Spleen (tissue), 11 donors: ENCODE measurements around the gene ERBB4. TPM values are rescaled to one million over a fixed set of nuclear protein-coding genes. Genes with fewer than 3 reads are reported as not detected.

Experiments used
- DNase-seq: peaks from one replicate; pipeline ENCODE4 v3.0.0-alpha.2; 2020
- H3K27ac ChIP-seq, 8 donors: fragments of 200-600 bp; sonication (generic) in 7 of 8; 1 replicate in 4 of 8; 2 replicates in 4 of 8; pipeline versions ENCODE4 v1.5.0 to v1.8.0; 2016 to 2021; ENCODE audit warnings: inconsistent platforms in 4 of 8, mild to moderate bottlenecking in 4 of 8, moderate library complexity in 1 of 8
- H3K27me3 ChIP-seq, 7 donors: fragments of 200-600 bp; sonication (generic) in 6 of 7; replicated peaks in 1 of 7; 1 replicate in 4 of 7; 2 replicates in 3 of 7; pipeline versions ENCODE4 v1.5.0 to v1.8.0; 2016 to 2021; ENCODE audit warnings: inconsistent platforms in 3 of 7, mild to moderate bottlenecking in 1 of 7
- H3K36me3 ChIP-seq, 6 donors: fragments of 200-600 bp; sonication (generic) in 5 of 6; 1 replicate in 4 of 6; 2 replicates in 2 of 6; pipeline versions ENCODE4 v1.5.0 to v1.8.0; 2016 to 2021; ENCODE audit warnings: inconsistent platforms in 2 of 6
- H3K4me1 ChIP-seq, 6 donors: fragments of 200-600 bp; sonication (generic) in 5 of 6; 1 replicate in 3 of 6; 2 replicates in 3 of 6; pipeline versions ENCODE4 v1.5.0 to v1.8.0; 2016 to 2021; ENCODE audit warnings: inconsistent platforms in 3 of 6
- H3K4me3 ChIP-seq, 8 donors: fragments of 200-600 bp; sonication (generic) in 7 of 8; 1 replicate in 4 of 8; 2 replicates in 4 of 8; pipeline versions ENCODE4 v1.5.0 to v1.8.0; 2016 to 2021; ENCODE audit warnings: inconsistent platforms in 4 of 8, mild to moderate bottlenecking in 4 of 8, moderate library complexity in 2 of 8
- H3K9me3 ChIP-seq, 8 donors: fragments of 200-600 bp; sonication (generic) in 7 of 8; 1 replicate in 4 of 8; 2 replicates in 4 of 8; pipeline versions ENCODE4 v1.5.0 to v1.8.0; 2016 to 2021; ENCODE audit warnings: inconsistent platforms in 4 of 8
- POLR2A ChIP-seq, 3 donors: fragments of 450-650 bp; IDR thresholded peaks; one replicate each; pipeline ENCODE4 v1.5.1; 2017; ENCODE audit warnings: antibody characterized with exemption in 3 of 3, mild to moderate bottlenecking in 1 of 3
- POLR2AphosphoS5 ChIP-seq, 3 donors: sonication (generic); formaldehyde crosslinking; IDR thresholded peaks; one replicate each; pipeline ENCODE4 v1.5.1; 2017; ENCODE audit warnings: antibody characterized with exemption in 3 of 3
- WGBS, 5 donors: extraction: QIAGEN DNeasy Blood & Tissue Kit in 3 of 5; methylation state at CpG; one replicate each; pipeline versions ENCODE4 v1.1.5 to v1.1.7; 2013 to 2018; 5-methylcytosine and 5-hydroxymethylcytosine counted together
- intact Hi-C: fragments of 100-400 bp; cut with DNase I; formaldehyde crosslinking; loops from one replicate; pipeline ENCODE4 v1.15.0; 2023; ENCODE audit warnings: low total_unique reads
- polyA plus RNA-seq, 3 donors: library from polyadenylated mRNA; stranded (reverse); fragments of 200-250 nt; gene quantifications; one replicate each; pipeline ENCODE4 v1.2.1, GENCODE V29; 2013
- total RNA-seq, 7 donors: library from RNA; depleted of rRNA in 3 of 7; stranded (reverse); fragments of >200 nt in 3 of 7; fragmentation: NEBNext Ultra II Directional in 4 of 7; extraction: Animal tissue kit (Norgen Biotek cat#: 25700) in 4 of 7; gene quantifications; one replicate each; pipeline versions ENCODE4 v1.1.0 to v1.2.1, GENCODE V29; 2016 to 2021
- TF ChIP-seq, protein P1 (sequence below), 11 experiments: fragments of 200-600 bp in 7 of 11; fragments of 450-650 bp in 4 of 11; sonication (generic) in 4 of 11; IDR thresholded peaks in 8 of 11; conservative IDR thresholded peaks in 3 of 11; 1 replicate in 7 of 11; 2 replicates in 4 of 11; pipeline versions ENCODE4 v1.4.0 to v1.8.0; 2016 to 2021; ENCODE audit warnings: antibody characterized with exemption in 11 of 11, inconsistent platforms in 4 of 11, mild to moderate bottlenecking in 1 of 11
- donor health status: healthy with polysubstance abuse.
- donor health status: DM: no; HTN: no; CAD: no; lungs with moderate emphysema.
- donor health status: DM: no; HTN: no; CAD: no.
- donor health status: Bipolar disorder and iron deficiency.
- donor health status: healthy.
- donor health status: DM: no; HTN: no; CAD: no.
- donor health status: DM: yes; HTN: yes; CAD: no.

Gene ERBB4
- total and polyA plus RNA-seq, 10 donors = under 0.01 to 1.4 (median 0.35) TPM

DNA sequence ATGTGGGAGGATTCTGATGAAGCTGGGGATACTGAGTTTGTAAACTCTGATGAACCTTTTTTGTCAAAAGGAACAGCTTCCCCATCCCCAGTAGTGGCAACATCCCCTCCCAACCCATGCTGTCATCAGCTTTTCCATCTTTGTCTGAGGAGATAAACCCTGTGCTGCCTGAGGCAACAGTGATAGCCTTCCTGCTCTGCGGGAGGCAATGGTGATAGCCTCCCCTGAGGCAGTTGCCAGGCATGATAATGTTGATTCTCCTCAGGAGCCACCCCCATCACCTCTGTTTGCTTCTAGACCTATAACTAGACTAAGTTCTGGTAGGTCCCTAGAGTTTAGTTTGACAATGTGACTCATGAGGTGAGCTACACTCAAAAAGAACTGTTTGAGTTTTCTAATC is 97.5 kb downstream of the ERBB4 start:
- H3K27ac ChIP-seq = no peak overlapping the region
- TF ChIP-seq POLR2A (IDR thresholded peaks at IDR 0.05) (no peak), POLR2AphosphoS5 (IDR thresholded peaks at IDR 0.05) (no peak)
- TF ChIP-seq, protein P1, sequence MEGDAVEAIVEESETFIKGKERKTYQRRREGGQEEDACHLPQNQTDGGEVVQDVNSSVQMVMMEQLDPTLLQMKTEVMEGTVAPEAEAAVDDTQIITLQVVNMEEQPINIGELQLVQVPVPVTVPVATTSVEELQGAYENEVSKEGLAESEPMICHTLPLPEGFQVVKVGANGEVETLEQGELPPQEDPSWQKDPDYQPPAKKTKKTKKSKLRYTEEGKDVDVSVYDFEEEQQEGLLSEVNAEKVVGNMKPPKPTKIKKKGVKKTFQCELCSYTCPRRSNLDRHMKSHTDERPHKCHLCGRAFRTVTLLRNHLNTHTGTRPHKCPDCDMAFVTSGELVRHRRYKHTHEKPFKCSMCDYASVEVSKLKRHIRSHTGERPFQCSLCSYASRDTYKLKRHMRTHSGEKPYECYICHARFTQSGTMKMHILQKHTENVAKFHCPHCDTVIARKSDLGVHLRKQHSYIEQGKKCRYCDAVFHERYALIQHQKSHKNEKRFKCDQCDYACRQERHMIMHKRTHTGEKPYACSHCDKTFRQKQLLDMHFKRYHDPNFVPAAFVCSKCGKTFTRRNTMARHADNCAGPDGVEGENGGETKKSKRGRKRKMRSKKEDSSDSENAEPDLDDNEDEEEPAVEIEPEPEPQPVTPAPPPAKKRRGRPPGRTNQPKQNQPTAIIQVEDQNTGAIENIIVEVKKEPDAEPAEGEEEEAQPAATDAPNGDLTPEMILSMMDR (IDR thresholded peaks at IDR 0.05 in 8 of 11, conservative IDR thresholded peaks at IDR 0.05 in 3 of 11) = no peak
- intact Hi-C loops = no loop called here
- H3K36me3 ChIP-seq = no peaks in the 10 kb centered on the region
- no peak overlapping the region for H3K4me3 ChIP-seq
- no peak for DNase-seq
- H3K9me3 ChIP-seq = peaks cover 0 to 41% (median 19%) of the 10 kb centered on the region in 8 donors
- 73 to 100% (median 85%) methylated on average over 1 of the region's 1 CpG for WGBS, 5 donors
- no peaks in the 10 kb centered on the region for H3K27me3 ChIP-seq
- no peaks in the 10 kb centered on the region for H3K4me1 ChIP-seq

DNA sequence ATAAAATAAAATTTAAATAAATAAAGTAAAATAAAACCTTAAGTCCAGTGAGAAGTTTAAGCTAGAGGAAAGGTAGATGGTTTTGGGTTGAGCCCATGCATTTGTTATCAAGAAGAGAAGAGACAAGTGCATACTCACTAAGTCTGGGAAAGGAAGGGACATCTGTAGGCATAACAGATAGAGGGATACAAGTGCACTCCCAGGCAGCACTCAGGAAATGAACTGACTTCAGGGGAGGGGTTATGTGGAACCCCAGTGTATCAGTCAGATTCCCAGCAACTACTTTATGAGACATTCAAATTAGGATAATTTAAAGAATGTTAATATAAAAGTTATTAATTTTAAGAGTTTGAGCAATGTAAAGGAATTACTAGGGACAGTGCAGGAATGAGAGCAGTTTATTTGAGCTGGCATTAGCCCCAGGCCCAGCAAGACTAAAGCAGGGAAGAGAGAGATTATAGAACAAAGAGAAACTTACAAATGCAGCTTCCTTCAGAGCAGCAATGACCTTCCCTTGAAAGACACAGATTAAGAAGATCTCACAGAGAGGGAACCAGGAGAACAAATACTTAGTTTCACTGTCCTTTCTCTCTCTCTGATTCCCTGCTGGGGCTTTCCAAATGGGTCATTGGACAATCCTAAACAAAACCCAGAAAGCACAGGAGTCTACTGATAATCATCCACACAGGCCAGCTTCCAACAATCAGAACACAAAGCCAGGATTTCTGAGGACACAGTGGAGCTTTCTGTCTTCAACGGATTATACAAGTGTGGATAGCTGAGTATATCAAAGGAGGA is 109.7 kb downstream of the ERBB4 start:
- TF ChIP-seq POLR2A (IDR thresholded peaks at IDR 0.05) = no peak
- no peak for TF ChIP-seq POLR2AphosphoS5 (IDR thresholded peaks at IDR 0.05)
- TF ChIP-seq, protein P1 (IDR thresholded peaks at IDR 0.05 in 8 of 11, conservative IDR thresholded peaks at IDR 0.05 in 3 of 11) = no peak
- no peak overlapping the region for H3K27ac ChIP-seq
- DNase-seq = no peak
- peaks cover 0 to 7% (median 0%) of the 10 kb centered on the region in 8 donors for H3K9me3 ChIP-seq
- H3K4me3 ChIP-seq = no peak overlapping the region
- H3K36me3 ChIP-seq = no peaks in the 10 kb centered on the region
- intact Hi-C loops = no loop called here
- no peaks in the 10 kb centered on the region for H3K4me1 ChIP-seq
- no peaks in the 10 kb centered on the region for H3K27me3 ChIP-seq
- 42 to 57% (median 52%) methylated on average over 1 of the region's 1 CpG for WGBS, 5 donors

DNA sequence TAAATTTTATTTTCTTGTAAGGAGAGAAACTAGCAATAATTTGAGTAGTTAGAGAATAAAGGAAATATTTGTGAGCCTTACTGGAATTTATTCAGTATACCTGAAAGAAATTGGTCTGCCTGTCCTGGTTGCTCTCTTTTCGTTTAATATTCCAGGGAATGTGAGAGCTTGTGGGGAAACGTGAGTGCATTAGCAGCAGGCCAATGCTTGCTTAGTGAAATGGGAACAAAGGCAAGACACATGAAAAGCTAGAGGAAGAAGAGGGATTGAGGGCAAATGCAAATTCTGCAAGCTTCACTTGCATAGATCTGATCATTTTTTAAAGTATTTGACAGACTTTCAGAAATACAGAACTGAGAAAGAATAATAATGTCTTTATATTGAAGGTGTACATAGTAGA is 111.0 kb downstream of the ERBB4 start:
- 52 to 64% (median 55%) methylated on average over 2 of the region's 2 CpGs for WGBS, 5 donors

More for the DNA sequence above, 111.0 kb downstream of the ERBB4 start:
- TF ChIP-seq, protein P1 (IDR thresholded peaks at IDR 0.05 in 8 of 11, conservative IDR thresholded peaks at IDR 0.05 in 3 of 11) = no peak
- TF ChIP-seq POLR2AphosphoS5 (IDR thresholded peaks at IDR 0.05) (no peak), POLR2A (IDR thresholded peaks at IDR 0.05) (no peak)
- Histone ChIP-seq H3K27ac (no peak overlapping the region), H3K36me3 (no peaks in the 10 kb centered on the region), H3K27me3 (no peaks in the 10 kb centered on the region), H3K9me3 (peaks cover 0 to 7% (median 0%) of the 10 kb centered on the region in 8 donors), H3K4me1 (no peaks in the 10 kb centered on the region), H3K4me3 (no peak overlapping the region)
- intact Hi-C loops = no loop called here
- no peak for DNase-seq
